DND-41 (cell line): ENCODE data around the gene DEXI.

ENCODE experiments used
- ATAC-seq: fragments of 200-7000 bp; cut with Tn5 transposase; 3 replicates; pipeline ENCODE4 v1.9.1; 2021; ENCODE audit warnings: low read depth; ENCODE audit not compliant: insufficient read depth
- DNase-seq: peaks from one replicate; pipeline ENCODE4 v3.0.0-alpha.2; 2020
- H2AFZ ChIP-seq: 2 replicates; pipeline ENCODE4 v1.6.0; 2012; ENCODE audit warnings: low read depth, low read length
- H3K27ac ChIP-seq: 2 replicates; pipeline ENCODE4 v1.5.1; 2012; ENCODE audit warnings: low read length, inconsistent platforms
- H3K27me3 ChIP-seq: fragments of 200-600 bp; sonication (generic); 2 replicates; pipeline ENCODE4 v1.6.0; 2012; ENCODE audit warnings: low read length, mild to moderate bottlenecking, inconsistent platforms; ENCODE audit not compliant: insufficient read depth, poor library complexity
- H3K36me3 ChIP-seq: 2 replicates; pipeline ENCODE4 v1.5.1; 2012; ENCODE audit warnings: low read length, inconsistent platforms; ENCODE audit not compliant: insufficient read depth
- H3K4me1 ChIP-seq: 2 replicates; pipeline ENCODE4 v1.5.1; 2012; ENCODE audit warnings: mild to moderate bottlenecking, low read length; ENCODE audit not compliant: insufficient read depth
- H3K4me2 ChIP-seq: 2 replicates; pipeline ENCODE4 v1.6.0; 2012; ENCODE audit warnings: mild to moderate bottlenecking, moderate library complexity, low read length, inconsistent platforms; ENCODE audit not compliant: insufficient read depth
- H3K4me3 ChIP-seq, 2 experiments: fragments of 200-600 bp in 1 of 2; shearing (Covaris generic) in 1 of 2; 2 replicates each; pipeline ENCODE4 v1.5.1; 2012 to 2016; ENCODE audit warnings: inconsistent platforms in 2 of 2, low read length in 2 of 2, mild to moderate bottlenecking in 2 of 2, low read depth in 1 of 2, moderate library complexity in 1 of 2
- H3K79me2 ChIP-seq: 2 replicates; pipeline ENCODE4 v1.6.0; 2012; ENCODE audit warnings: low read length, inconsistent platforms; ENCODE audit not compliant: insufficient read depth
- H3K9ac ChIP-seq: 2 replicates; pipeline ENCODE4 v1.6.0; 2012; ENCODE audit warnings: low read depth, mild to moderate bottlenecking, inconsistent platforms, low read length, moderate library complexity
- H3K9me3 ChIP-seq: 2 replicates; pipeline ENCODE4 v1.5.1; 2012; ENCODE audit warnings: low read length, moderate library complexity, mild to moderate bottlenecking, inconsistent platforms; ENCODE audit not compliant: insufficient read depth, severe bottlenecking
- H4K20me1 ChIP-seq: 2 replicates; pipeline ENCODE4 v1.6.0; 2012; ENCODE audit warnings: low read length; ENCODE audit not compliant: insufficient read depth
- EZH2 ChIP-seq: IDR thresholded peaks from 3 replicates; pipeline ENCODE4 v1.6.1; 2012; ENCODE audit warnings: borderline replicate concordance, low read depth, mild to moderate bottlenecking, moderate library complexity, low read length, inconsistent platforms; ENCODE audit not compliant: severe bottlenecking
- TF ChIP-seq, protein P1 (sequence below): IDR thresholded peaks from 2 replicates; pipeline ENCODE4 v1.5.1; 2012; ENCODE audit warnings: borderline replicate concordance, low read length, moderate library complexity, mild to moderate bottlenecking; ENCODE audit not compliant: poor library complexity, severe bottlenecking; ENCODE audit errors: extremely low read depth

Gene DEXI

GRCh38 chr16:10978871-10979446 is 36.7 kb upstream of the DEXI start:
- ATAC-seq (no peak), DNase-seq (no peak)
- Histone ChIP-seq H3K4me3 (no peak overlapping the region), H3K79me2 (no peaks in the 10 kb centered on the region), H2AFZ (no peak overlapping the region), H4K20me1 (no peaks in the 10 kb centered on the region), H3K4me1 (no peaks in the 10 kb centered on the region), H3K27me3 (no peaks in the 10 kb centered on the region), H3K27ac (0 out of 2 replicates have a peak overlapping the region, but pooled peaks have one; percentile 34), H3K9ac (no peak overlapping the region), H3K4me2 (no peak overlapping the region), H3K9me3 (no peaks in the 10 kb centered on the region), H3K36me3 (peaks cover 79% of the 10 kb centered on the region)
- TF ChIP-seq, protein P1, sequence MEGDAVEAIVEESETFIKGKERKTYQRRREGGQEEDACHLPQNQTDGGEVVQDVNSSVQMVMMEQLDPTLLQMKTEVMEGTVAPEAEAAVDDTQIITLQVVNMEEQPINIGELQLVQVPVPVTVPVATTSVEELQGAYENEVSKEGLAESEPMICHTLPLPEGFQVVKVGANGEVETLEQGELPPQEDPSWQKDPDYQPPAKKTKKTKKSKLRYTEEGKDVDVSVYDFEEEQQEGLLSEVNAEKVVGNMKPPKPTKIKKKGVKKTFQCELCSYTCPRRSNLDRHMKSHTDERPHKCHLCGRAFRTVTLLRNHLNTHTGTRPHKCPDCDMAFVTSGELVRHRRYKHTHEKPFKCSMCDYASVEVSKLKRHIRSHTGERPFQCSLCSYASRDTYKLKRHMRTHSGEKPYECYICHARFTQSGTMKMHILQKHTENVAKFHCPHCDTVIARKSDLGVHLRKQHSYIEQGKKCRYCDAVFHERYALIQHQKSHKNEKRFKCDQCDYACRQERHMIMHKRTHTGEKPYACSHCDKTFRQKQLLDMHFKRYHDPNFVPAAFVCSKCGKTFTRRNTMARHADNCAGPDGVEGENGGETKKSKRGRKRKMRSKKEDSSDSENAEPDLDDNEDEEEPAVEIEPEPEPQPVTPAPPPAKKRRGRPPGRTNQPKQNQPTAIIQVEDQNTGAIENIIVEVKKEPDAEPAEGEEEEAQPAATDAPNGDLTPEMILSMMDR = no peak
- TF ChIP-seq EZH2 = no peak

GRCh38 chr16:10978124-10978523 is 35.9 kb upstream of the DEXI start:
- Histone ChIP-seq H3K9ac (no peak overlapping the region), H3K4me2 (no peak overlapping the region), H4K20me1 (no peaks in the 10 kb centered on the region), H3K4me1 (peaks cover 6% of the 10 kb centered on the region), H3K79me2 (peaks cover 3% of the 10 kb centered on the region), H3K9me3 (no peaks in the 10 kb centered on the region), H3K27me3 (no peaks in the 10 kb centered on the region), H3K4me3 (no peak overlapping the region), H3K27ac (peak overlapping the region; percentile 13; the same call in 1 of the 2 replicates), H2AFZ (no peak overlapping the region), H3K36me3 (peaks cover 79% of the 10 kb centered on the region)
- DNase-seq (no peak), ATAC-seq (no peak)
- TF ChIP-seq, protein P1 = no peak
- TF ChIP-seq EZH2 = no peak

DNA sequence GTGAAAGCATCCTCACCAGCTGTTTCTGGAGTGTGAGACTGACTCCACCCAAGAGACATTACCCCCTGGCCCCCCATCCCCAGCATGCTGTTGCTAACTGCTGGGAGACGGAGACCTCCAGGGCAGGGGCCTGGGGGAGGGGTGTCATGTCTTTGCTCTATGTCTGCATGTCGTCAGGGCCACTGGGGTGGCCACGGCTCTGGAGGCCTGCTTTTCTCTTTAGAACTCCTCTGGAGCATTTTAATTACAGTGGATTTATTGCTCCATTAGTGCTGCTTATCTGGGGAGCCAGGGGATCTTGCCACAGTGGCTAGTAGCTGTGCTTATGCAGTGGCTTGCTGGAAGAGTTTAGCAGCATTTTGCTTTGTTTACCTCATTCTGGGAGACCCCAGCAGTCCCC is 34.4 kb upstream of the DEXI start:
- Histone ChIP-seq H3K79me2 (peaks cover 12% of the 10 kb centered on the region), H3K27me3 (no peaks in the 10 kb centered on the region), H3K36me3 (peaks cover 78% of the 10 kb centered on the region), H2AFZ (no peak overlapping the region), H3K27ac (peak overlapping the region; percentile 62; the same call in 1 of the 2 replicates), H3K4me2 (no peak overlapping the region), H3K9ac (no peak overlapping the region), H4K20me1 (no peaks in the 10 kb centered on the region), H3K4me3 (no peak overlapping the region), H3K4me1 (peaks cover 21% of the 10 kb centered on the region), H3K9me3 (no peaks in the 10 kb centered on the region)
- ATAC-seq = no peak
- no peak for DNase-seq
- no peak for TF ChIP-seq EZH2
- TF ChIP-seq, protein P1 = no peak
